ENCODE data around the gene CCRL2. TPM values are rescaled to one million over a fixed set of nuclear protein-coding genes. Genes with fewer than 3 reads are reported as not detected.

Gene CCRL2
- total RNA-seq, 1 donor from 2014 or later, result 1.9 TPM

DNA sequence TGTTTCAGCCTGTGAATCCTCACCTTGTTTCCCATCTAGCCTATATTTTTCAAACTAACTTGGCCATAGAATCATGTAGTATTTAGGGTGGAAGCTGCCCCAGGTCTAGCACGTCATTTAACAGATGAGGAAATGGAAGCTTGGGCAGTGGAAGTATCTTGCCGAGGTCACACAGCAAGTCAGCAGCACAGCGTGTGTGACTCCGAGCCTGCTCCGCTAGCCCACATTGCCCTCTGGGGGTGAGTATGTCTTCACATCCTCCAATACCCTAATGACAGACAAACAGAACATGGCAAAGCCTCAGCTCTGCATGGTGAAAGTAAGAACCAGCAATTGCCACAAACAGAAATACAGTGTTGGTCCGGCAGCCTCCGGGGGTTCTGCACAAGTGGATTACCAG lies 38.5 kb upstream of the CCRL2 start:
- peaks cover 2% of the 10 kb centered on the region for H3K27me3 Mint-ChIP-seq
- intact Hi-C loops (cut with micrococcal nuclease), result loop anchor here (1.0 to 2.0 kb wide), 6 partner anchors 92 to 430 kb away; partner anchors contain the start of gene CCR1
- CTCF ChIA-PET, result interaction anchor here (0.6 to 6.5 kb wide), 26 partner anchors 9 to 709 kb away, joined by 3 to 129 read pairs (median 6); partner anchors contain the start of genes CCR1 and CCR2
- H3K4me1 Mint-ChIP-seq, result peaks cover 34% of the 10 kb centered on the region
- no peaks in the 10 kb centered on the region for H3K9me3 Mint-ChIP-seq
- ATAC-seq (ENCODE audit: low read depth), result peak; percentile 91
- DNase-seq, result peak; percentile 33
- POLR2A ChIA-PET, result interaction anchor here (0.6 to 1.8 kb wide), 5 partner anchors 69 to 288 kb away, joined by 3 to 5 read pairs (median 3); no protein-coding TSS in a partner anchor
- H3K36me3 Mint-ChIP-seq (ENCODE audit: low read depth), result no peaks in the 10 kb centered on the region
- no peak overlapping the region for H3K27ac Mint-ChIP-seq
- peak overlapping the region; percentile 7 for H3K4me3 Mint-ChIP-seq
- TF ChIP-seq, protein P1, sequence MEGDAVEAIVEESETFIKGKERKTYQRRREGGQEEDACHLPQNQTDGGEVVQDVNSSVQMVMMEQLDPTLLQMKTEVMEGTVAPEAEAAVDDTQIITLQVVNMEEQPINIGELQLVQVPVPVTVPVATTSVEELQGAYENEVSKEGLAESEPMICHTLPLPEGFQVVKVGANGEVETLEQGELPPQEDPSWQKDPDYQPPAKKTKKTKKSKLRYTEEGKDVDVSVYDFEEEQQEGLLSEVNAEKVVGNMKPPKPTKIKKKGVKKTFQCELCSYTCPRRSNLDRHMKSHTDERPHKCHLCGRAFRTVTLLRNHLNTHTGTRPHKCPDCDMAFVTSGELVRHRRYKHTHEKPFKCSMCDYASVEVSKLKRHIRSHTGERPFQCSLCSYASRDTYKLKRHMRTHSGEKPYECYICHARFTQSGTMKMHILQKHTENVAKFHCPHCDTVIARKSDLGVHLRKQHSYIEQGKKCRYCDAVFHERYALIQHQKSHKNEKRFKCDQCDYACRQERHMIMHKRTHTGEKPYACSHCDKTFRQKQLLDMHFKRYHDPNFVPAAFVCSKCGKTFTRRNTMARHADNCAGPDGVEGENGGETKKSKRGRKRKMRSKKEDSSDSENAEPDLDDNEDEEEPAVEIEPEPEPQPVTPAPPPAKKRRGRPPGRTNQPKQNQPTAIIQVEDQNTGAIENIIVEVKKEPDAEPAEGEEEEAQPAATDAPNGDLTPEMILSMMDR (IDR thresholded peaks at IDR 0.05), result no peak

DNA sequence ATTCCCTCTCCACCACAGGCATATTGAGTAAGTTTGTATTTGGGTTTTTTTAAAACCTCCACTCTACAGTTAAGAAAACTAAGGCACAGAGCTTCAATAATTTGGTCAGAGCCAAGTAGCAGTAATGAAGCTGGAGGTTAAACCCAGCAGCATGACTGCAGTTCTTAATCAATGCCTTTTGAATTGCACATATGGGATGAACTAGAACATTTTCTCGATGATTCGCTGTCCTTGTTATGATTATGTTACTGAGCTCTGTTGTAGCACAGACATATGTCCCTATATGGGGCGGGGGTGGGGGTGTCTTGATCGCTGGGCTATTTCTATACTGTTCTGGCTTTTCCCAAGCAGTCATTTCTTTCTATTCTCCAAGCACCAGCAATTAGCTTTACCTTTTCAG lies 37.9 kb upstream of the CCRL2 start:
- Mint-ChIP-seq H3K36me3 (ENCODE audit: low read depth) (no peaks in the 10 kb centered on the region), H3K4me3 (no peak overlapping the region), H3K4me1 (peaks cover 34% of the 10 kb centered on the region), H3K27ac (no peak overlapping the region), H3K9me3 (no peaks in the 10 kb centered on the region), H3K27me3 (peaks cover 2% of the 10 kb centered on the region)
- POLR2A ChIA-PET, result interaction anchor here (0.6 to 1.8 kb wide), 2 partner anchors 77 to 92 kb away, joined by 3 to 5 read pairs; no protein-coding TSS in a partner anchor
- CTCF ChIA-PET, result interaction anchor here (0.6 to 6.5 kb wide), 23 partner anchors 9 to 709 kb away, joined by 3 to 129 read pairs (median 8); partner anchors contain the start of genes CCR1 and CCR2
- intact Hi-C loops (cut with micrococcal nuclease), result loop anchor here (2.0 kb wide), 3 partner anchors 160 to 430 kb away; partner anchors contain the start of gene CCR1
- DNase-seq, result no peak
- no peak for ATAC-seq (ENCODE audit: low read depth)
- TF ChIP-seq, protein P1 (IDR thresholded peaks at IDR 0.05), result no peak

DNA sequence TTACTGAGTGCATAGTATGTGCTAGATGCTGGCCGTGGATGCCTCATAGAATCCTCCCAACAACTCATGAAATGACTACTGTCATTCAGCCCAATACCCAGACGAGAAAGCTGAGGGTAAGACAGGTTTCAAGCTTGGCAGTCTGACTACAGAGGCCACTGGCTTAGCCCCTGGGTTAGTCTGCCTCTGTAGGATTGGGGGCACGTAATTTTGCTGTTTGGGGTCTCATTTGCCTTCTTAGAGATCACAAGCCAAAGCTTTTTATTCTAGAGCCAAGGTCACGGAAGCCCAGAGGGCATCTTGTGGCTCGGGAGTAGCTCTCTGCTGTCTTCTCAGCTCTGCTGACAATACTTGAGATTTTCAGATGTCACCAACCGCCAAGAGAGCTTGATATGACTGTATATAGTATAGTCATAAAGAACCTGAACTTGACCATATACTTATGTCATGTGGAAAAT lies 37.4 kb upstream of the CCRL2 start:
- H3K27ac Mint-ChIP-seq, result no peak overlapping the region
- DNase-seq (no peak), ATAC-seq (ENCODE audit: low read depth) (peak; percentile 25)
- H3K27me3 Mint-ChIP-seq, result peaks cover 2% of the 10 kb centered on the region
- no peak overlapping the region for H3K4me3 Mint-ChIP-seq
- TF ChIP-seq, protein P1 (IDR thresholded peaks at IDR 0.05), result no peak
- no peaks in the 10 kb centered on the region for H3K9me3 Mint-ChIP-seq
- ChIA-PET CTCF (interaction anchor here (1.1 to 6.5 kb wide), 19 partner anchors 8 to 433 kb away, joined by 3 to 129 read pairs (median 9); partner anchors contain the start of gene CCR1), POLR2A (interaction anchor here (1.8 kb wide), 1 partner anchor 93 kb away, joined by 5 read pairs; no protein-coding TSS in a partner anchor)
- intact Hi-C loops (cut with micrococcal nuclease), result loop anchor here (2.0 to 10.0 kb wide), 4 partner anchors 161 to 605 kb away; partner anchors contain the start of gene CCR1
- peaks cover 34% of the 10 kb centered on the region for H3K4me1 Mint-ChIP-seq
- H3K36me3 Mint-ChIP-seq (ENCODE audit: low read depth), result no peaks in the 10 kb centered on the region

DNA sequence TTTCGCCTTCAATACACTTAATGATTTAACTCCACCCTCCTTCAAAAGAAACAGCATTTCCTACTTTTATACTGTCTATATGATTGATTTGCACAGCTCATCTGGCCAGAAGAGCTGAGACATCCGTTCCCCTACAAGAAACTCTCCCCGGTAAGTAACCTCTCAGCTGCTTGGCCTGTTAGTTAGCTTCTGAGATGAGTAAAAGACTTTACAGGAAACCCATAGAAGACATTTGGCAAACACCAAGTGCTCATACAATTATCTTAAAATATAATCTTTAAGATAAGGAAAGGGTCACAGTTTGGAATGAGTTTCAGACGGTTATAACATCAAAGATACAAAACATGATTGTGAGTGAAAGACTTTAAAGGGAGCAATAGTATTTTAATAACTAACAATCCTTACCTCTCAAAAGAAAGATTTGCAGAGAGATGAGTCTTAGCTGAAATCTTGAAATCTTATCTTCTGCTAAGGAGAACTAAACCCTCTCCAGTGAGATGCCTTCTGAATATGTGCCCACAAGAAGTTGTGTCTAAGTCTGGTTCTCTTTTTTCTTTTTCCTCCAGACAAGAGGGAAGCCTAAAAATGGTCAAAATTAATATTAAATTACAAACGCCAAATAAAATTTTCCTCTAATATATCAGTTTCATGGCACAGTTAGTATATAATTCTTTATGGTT lies 36.1 kb upstream of the CCRL2 start, which contains the start of gene CCR5:
Gene CCR5 (plus strand): TSS at position 108 of the 680 bp plus-strand sequence. CDS start 1,957 bp downstream, outside the sequence.
- POLR2A ChIA-PET, result interaction anchor here (0.5 to 0.8 kb wide), 3 partner anchors 187 to 452 kb away, joined by 3 read pairs; no protein-coding TSS in a partner anchor
- intact Hi-C loops (cut with micrococcal nuclease), result loop anchor here (10.0 kb wide), 1 partner anchor 606 kb away; no protein-coding TSS in a partner anchor
- Mint-ChIP-seq H3K36me3 (ENCODE audit: low read depth) (no peaks in the 10 kb centered on the region), H3K27me3 (peaks cover 2% of the 10 kb centered on the region), H3K4me1 (peaks cover 37% of the 10 kb centered on the region), H3K9me3 (no peaks in the 10 kb centered on the region), H3K4me3 (no peak within 1 kb of the TSS), H3K27ac (peak within 1 kb of the TSS; percentile 3)
- DNase-seq (no peak), ATAC-seq (ENCODE audit: low read depth) (no peak)
- CTCF ChIA-PET, result interaction anchor here (0.7 to 6.5 kb wide), 14 partner anchors 7 to 285 kb away, joined by 3 to 129 read pairs (median 7); partner anchors contain the start of gene CCR1
- TF ChIP-seq, protein P1 (IDR thresholded peaks at IDR 0.05), result no peak
